K562 (cell line): ENCODE results near the gene TMPRSS9. TPM values are rescaled to one million over a fixed set of nuclear protein-coding genes. Genes with fewer than 3 reads are reported as not detected.
A peak's percentile ranks its signal among the peaks of the same experiment; 100 is the strongest.

Experiments
- CCNT2 ChIP-seq: IDR thresholded peaks from 2 replicates; pipeline ENCODE4 v1.6.1; 2011; ENCODE audit warnings: borderline replicate concordance, low read depth, mild to moderate bottlenecking, moderate library complexity, mixed read lengths, low read length; ENCODE audit not compliant: insufficient read length; ENCODE audit errors: extremely low read depth
- CHD7 ChIP-seq: fragments of 200-600 bp; sonication (generic); IDR thresholded peaks from one replicate; pipeline ENCODE4 v1.6.1; 2012; ENCODE audit warnings: mild to moderate bottlenecking, low read depth, low read length, inconsistent platforms
- MTA1 ChIP-seq: fragments of 450-650 bp; IDR thresholded peaks from 2 replicates; pipeline ENCODE4 v1.6.1; 2017; ENCODE audit warnings: borderline replicate concordance
- MYC ChIP-seq, 2 experiments: fragments of 250-450 bp in 1 of 2; sonication (Bioruptor Pico) in 1 of 2; IDR thresholded peaks; 2 replicates each; pipeline versions ENCODE4 v1.5.1 to v1.6.1; 2012 to 2021; ENCODE audit warnings: low read depth in 2 of 2, borderline replicate concordance in 1 of 2, improper control_type of control experiment in 1 of 2, low read length in 1 of 2, mild to moderate bottlenecking in 1 of 2, moderate library complexity in 1 of 2
- NFATC3 ChIP-seq: fragments of 450-650 bp; IDR thresholded peaks from 2 replicates; pipeline ENCODE4 v1.6.1; 2017; ENCODE audit warnings: mild to moderate bottlenecking
- PRPF4 ChIP-seq: fragments of 200-400 bp; formaldehyde crosslinking; IDR thresholded peaks from one replicate; pipeline ENCODE4 v1.6.1; 2017; ENCODE audit warnings: low read length, low read depth, mild to moderate bottlenecking; ENCODE audit not compliant: insufficient read depth, poor library complexity, severe bottlenecking
- STAG1 ChIP-seq: sonication (generic); formaldehyde crosslinking; IDR thresholded peaks from 2 replicates; pipeline ENCODE4 v1.5.0; 2020; ENCODE audit warnings: missing genetic modification reagents, borderline replicate concordance
- TBL1XR1 ChIP-seq, 2 experiments: IDR thresholded peaks; 2 replicates each; pipeline ENCODE4 v1.6.1; 2012; ENCODE audit warnings: improper control_type of control experiment in 2 of 2, low read length in 2 of 2, mild to moderate bottlenecking in 1 of 2
- ZNF764 ChIP-seq: fragments of 250-450 bp; sonication (Bioruptor Pico); IDR thresholded peaks from 2 replicates; pipeline ENCODE4 v1.4.0; 2020; ENCODE audit warnings: low read depth, mild to moderate bottlenecking, moderate library complexity
- ZNF77 ChIP-seq: fragments of 250-450 bp; sonication (Bioruptor Pico); IDR thresholded peaks from 2 replicates; pipeline ENCODE4 v1.5.0; 2020
- polyA plus RNA-seq, 8 experiments: library from polyadenylated mRNA; depleted of rRNA in 4 of 8; stranded (reverse) in 5 of 8; unstranded in 3 of 8; fragments of >200 nt; fragmentation: Nextera tagmentation in 2 of 8; fragmentation: Illumina TruSeq in 1 of 8; extraction: Ambion mirVana in 2 of 8; extraction: Trizol in 1 of 8; gene quantifications; 2 replicates each; pipeline versions ENCODE4 v1.2.1 to v1.2.3, GENCODE V29; 2011 to 2014; ENCODE audit warnings: inconsistent platforms in 1 of 8, missing spikeins in 1 of 8
- total RNA-seq, 7 experiments: library from RNA; depleted of rRNA in 6 of 7; stranded (reverse); fragments of >200 nt in 6 of 7; fragmentation: Illumina TruSeq in 2 of 7; extraction: Trizol in 2 of 7; gene quantifications; 2 replicates each; pipeline versions ENCODE4 v1.2.1 to v1.2.3, GENCODE V29; 2011 to 2021; ENCODE audit warnings: low replicate concordance in 1 of 7

Gene TMPRSS9
- total and polyA plus RNA-seq, 9 of the 15 experiments (the other 6 are each of a cell fraction or from before 2014, with no cell fraction given), result 0.01 to 0.03 TPM; not detected in 7

DNA sequence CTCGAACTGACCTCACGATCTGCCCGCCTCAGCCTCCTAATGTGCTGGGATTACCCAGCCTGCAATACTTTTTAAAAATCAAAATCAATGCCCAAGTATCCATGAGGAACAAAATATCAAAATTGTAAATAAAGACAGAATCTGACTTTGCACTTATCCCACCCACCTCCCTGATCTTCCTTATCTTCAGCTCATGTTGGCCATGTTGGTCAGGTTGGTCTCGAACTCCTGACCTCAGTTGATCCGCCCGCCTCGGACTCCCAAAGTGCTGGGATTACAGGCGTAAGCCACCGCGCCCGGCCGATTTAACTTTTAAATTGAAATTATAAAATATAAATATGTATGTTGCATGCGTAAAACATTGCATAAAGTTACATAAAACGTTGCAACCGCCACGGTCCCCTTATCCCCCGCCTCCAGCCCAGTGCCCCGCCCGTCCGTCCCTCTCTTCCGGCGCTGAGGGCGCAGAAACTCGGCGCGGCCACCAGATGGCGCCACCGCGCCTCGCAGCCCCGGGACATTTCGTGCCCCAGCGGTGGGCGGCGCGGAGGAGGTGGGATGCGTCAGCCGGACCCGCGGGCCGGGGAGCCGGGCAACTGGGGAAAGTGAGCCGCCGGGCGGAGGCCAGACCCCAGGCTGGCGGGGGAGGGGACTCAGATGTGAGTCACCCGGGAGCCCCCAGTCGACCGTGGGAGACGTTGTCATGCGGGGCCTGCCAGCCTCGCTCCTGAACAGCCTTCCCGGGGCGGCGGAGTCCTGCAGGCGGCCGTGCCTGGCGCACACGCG is 114.4 kb downstream of the TMPRSS9 start (continued):
- TF ChIP-seq ZNF764 (CRISPR knock-in tag) (no peak), CCNT2 (peak; percentile 44), MTA1 (peak; percentile 52; the same call in 1 of the 2 replicates), CHD7 (no peak), PRPF4 (no peak), STAG1 (CRISPR knock-in tag) (peak; percentile 72; the same call in 1 of the 2 replicates), NFATC3 (no peak), TBL1XR1 (IDR thresholded peaks at IDR 0.05; ENCODE audit: low read length in 2 of 2) (no peak; a peak in 1 of 4 replicates), ZNF77 (CRISPR knock-in tag) (no peak), MYC (IDR thresholded peaks at IDR 0.05; ENCODE audit: low read depth, low read length) (peak; percentile 49; the same call in 1 of the 2 replicates), MYC (CRISPR knock-in tag; IDR thresholded peaks at IDR 0.05; ENCODE audit: borderline replicate concordance, low read depth) (no peak)
